Fibroblast of skin of left quadriceps (primary cell): ENCODE measurements around the gene EP300.
A peak's percentile ranks its signal among the peaks of the same experiment; 100 is the strongest.

Experiments
- DNase-seq, 2 experiments: peaks; one replicate each; pipeline ENCODE4 v3.0.0-alpha.2; 2013; ENCODE audit warnings: low read depth in 2 of 2

Gene EP300

GRCh38 chr22:41206719-41207118 lies 114.3 kb downstream of the EP300 start:
- DNase-seq, result no peak

GRCh38 chr22:41215409-41215808 lies 123.0 kb downstream of the EP300 start:
- DNase-seq, result no peak

- DNase-seq, result no peak
Measured at GRCh38 chr22:41215926-41216325, 123.5 kb downstream of the EP300 start.

GRCh38 chr22:41216984-41217383 lies 124.6 kb downstream of the EP300 start:
- no peak for DNase-seq

- peak; percentile 59 to 60 for DNase-seq
Measured at GRCh38 chr22:41217553-41218157, 125.3 kb downstream of the EP300 start.

GRCh38 chr22:41222846-41223507 lies 130.6 kb downstream of the EP300 start:
- no peak for DNase-seq

- DNase-seq, result no peak
Measured at GRCh38 chr22:41223535-41223934, 131.1 kb downstream of the EP300 start.

GRCh38 chr22:41226723-41227655 lies 134.6 kb downstream of the EP300 start:
- no peak for DNase-seq

- DNase-seq, result no peak
Measured at GRCh38 chr22:41229215-41229614, 136.8 kb downstream of the EP300 start.
